GM21381 (cell line): ENCODE measurements around the gene FMN1.

Experiments used
- ATAC-seq: cut with Tn5 transposase; IDR thresholded peaks from one replicate; pipeline ENCODE4 v1.9.1; 2021; ENCODE audit warnings: mild to moderate bottlenecking, moderate library complexity; ENCODE audit not compliant: unreplicated experiment

FMN1 gene

DNA sequence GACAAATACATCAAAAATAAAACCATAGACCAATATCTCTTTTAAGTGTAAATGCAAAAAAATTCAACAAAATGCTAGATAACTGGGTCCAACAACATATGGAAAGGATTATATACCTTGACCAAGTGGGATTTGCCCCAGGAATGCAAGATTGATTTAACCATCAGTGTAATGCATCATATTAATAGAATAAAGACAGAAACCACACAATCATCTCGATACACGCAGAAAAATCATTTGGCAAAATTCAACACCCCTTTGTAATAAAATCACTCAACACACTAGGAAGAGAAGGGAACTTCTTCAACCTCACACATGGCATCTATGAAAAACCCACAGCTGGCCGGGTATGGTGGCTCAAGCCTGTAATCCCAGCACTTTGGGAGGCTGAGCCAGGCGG, 457.2 kb downstream of the FMN1 start:
- ATAC-seq, result no peak

DNA sequence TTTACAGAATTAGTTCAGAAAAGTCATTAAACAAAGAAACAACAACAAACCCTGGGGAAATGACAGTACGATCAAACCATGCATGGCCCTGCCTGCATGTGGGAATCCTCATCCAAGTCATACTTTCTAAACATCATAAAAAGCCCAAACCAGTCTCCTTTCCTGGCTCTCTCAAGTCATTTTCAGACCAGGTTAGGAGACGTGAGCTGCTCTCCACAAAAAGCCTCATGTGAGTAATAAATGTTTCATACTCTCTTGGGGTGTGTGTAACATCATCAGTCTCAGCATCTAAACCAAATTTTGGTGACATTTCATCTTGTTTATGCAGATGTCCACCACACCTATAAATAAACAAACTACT, 457.8 kb downstream of the FMN1 start:
- ATAC-seq, result no peak

DNA sequence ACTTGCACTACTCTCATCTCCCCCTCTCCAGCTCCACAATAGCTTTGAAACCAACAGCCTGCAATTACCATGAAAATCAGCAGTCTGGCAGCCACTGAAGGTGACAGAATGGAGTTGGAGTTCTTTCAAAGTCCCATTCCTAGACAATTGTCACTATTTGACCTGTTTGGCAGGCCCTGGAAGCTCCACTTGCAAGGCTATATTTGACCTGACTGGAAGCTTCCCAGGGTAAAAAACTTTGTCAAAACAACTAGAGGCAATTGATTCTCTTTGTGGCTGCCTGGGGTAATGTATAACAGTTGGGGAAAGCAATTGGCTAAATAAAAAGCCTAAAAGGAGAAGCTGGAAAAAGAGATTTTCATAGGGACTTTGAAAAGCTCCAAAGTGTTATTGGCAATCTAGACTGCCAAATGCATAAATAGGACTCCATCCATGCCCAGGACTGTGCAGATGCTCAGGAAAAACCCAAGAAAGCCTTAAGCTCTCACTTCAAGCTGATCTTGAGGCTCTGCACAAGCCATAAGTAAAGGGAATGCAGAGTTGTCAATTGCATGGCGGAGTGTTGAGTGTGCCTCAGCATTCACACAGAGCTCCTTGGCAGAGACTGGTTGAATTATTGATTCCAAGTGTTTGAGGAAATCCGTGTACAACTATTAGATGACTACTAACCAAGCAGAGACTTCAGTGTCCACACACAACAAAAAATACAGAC, 458.4 kb downstream of the FMN1 start:
- ATAC-seq, result no peak

DNA sequence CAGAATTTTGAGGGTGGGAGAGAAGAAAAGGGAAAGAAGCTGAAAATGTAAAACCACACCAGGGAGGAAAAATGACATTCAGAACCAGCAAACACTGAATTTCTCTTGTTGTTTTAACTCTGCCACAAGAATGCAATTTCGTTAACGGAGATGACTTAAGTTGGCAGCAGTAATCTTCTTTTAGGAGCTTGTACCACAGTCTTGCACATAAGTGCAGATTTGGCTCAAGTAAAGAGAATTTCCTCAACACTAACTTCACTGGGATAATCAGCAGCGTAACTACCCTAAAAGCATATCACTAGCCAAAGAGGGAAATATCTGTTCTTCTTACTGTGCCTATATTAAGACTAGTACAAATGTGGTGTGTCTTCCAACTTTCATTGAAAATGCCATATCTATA, 461.2 kb downstream of the FMN1 start:
- ATAC-seq, result no peak

DNA sequence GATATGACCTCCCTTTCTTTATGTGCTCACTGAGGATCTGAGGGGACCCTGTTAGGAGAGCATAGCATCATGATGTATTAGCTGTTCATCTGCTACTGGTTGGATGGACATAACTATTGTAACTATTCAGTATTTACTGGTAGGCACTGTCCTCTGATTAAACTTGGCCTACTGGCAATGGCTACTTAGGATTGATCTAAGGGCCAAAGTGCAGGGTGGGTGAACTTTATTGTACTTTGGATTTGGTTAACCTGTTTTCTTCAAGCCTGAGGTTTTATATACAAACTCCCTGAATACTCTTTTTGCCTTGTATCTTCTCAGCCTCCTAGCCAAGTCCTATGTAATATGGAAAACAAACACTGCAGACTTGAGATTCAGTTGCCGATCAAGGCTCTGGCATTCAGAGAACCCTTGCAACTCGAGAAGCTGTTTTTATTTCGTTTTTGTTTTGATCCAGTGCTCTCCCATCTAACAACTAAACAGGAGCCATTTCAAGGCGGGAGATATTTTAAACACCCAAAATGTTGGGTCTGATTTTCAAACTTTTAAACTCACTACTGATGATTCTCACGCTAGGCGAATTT, 461.8 kb downstream of the FMN1 start:
- ATAC-seq, result no peak

DNA sequence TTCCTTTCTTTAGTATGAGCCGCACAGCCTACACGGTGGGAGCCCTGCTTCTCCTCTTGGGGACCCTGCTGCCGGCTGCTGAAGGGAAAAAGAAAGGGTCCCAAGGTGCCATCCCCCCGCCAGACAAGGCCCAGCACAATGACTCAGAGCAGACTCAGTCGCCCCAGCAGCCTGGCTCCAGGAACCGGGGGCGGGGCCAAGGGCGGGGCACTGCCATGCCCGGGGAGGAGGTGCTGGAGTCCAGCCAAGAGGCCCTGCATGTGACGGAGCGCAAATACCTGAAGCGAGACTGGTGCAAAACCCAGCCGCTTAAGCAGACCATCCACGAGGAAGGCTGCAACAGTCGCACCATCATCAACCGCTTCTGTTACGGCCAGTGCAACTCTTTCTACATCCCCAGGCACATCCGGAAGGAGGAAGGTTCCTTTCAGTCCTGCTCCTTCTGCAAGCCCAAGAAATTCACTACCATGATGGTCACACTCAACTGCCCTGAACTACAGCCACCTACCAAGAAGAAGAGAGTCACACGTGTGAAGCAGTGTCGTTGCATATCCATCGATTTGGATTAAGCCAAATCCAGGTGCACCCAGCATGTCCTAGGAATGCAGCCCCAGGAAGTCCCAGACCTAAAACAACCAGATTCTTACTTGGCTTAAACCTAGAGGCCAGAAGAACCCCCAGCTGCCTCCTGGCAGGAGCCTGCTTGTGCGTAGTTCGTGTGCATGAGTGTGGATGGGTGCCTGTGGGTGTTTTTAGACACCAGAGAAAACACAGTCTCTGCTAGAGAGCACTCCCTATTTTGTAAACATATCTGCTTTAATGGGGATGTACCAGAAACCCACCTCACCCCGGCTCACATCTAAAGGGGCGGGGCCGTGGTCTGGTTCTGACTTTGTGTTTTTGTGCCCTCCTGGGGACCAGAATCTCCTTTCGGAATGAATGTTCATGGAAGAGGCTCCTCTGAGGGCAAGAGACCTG, 463.5 kb downstream of the FMN1 start:
- no peak for ATAC-seq

DNA sequence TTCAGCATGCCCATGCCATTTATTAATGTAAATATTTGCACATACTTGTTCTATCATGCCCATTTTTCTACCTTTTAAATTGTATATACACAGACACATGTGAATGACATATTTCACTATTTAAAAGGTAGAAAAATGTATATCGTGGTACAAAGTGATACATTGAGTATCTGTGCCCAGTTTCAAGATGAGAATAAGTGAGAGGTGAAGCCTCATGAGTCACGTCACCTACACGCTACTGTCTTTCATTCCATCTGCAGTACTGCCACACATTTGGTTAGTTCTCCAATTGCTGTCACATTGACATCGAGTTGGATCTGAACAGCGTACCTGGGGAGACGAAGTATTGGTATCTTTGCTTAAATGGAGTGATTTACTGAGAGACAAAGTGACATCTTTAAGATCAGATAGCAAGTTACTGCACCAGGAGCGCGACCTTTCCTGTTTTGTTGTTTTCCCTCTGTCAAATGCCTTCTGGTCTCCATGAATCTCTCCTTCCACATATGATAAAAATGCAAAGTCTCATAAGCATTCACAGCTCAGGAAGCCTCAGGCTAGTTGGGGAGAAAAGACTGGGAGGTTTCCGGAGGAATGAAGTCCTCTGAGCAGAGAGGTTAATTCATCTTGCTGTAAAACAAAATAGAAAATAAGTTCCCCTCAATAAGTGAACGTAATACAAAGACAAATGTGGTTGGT, 464.7 kb downstream of the FMN1 start:
- ATAC-seq, result no peak

DNA sequence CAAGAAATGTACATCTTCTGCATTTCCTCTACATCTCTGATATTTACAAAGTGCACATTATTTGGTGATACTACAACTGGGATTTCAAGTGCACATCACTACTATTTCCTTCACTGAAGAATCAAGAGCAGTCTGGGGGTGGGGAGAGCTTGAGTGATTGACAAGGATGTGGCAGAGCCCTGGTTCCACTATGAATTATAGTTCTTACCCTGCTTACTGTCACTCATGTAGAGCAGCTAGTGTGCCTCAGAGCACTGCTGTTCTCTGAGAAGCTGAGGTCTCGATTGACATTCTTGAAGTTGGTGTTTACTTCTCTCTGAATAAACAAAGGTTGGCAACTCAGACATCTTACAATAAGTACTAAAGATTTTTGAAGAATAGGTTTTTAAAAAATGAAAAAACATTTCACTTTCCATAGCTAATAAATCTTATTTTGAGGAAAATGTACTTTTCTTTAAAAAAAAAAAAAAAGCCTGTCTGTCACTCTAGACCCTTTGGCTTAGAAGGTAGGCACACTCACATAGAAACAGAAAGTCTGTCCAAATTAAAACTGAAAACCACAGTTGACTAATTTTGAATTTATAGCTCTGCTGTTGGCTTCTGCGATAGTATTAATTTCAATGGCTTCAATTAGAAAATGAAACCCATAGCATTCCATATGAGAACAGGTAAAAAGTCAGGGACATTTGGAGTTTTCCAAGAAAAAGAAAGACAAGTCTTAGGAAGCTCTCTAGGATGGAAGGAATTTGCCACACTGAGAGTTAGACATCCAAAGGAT, 471.2 kb downstream of the FMN1 start:
- peak; percentile 94 for ATAC-seq

DNA sequence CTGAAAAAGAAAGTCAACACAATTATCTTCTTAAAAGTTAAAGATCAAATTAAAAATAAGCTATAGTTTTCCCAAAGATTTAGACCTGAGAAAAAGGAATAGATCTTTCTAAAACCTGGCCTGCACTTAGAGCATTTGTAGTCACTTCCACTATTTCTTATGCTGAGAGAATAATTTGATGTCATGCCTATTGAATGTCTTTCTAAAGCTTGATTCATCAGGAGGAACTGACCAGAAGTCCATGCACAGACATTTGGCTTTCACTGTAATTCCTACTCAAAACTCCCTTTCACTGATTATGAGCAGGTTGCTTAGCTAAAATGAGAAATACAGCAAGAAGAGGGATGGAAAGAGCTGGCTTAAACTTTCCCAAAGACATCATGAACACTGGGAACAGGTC, 472.4 kb downstream of the FMN1 start:
- ATAC-seq, result no peak

DNA sequence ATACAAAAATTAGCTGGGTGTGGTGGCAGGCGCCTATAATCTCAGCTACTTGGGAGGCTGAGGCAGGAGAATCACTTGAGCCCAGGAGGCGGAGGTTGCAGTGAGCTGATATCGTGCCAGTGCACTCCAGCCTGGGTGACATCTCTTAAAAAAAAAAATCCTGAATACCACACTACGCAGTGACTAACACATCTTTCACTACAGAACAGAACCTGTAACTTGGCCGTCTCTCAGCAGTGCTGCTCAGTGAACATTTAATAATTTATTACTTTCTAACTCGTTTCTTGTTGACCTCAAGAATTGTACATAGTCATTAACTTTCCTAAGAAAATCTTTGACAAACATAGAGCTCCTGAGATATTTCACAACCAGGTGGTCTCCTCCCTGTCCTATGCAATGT, 472.9 kb downstream of the FMN1 start:
- ATAC-seq, result no peak

DNA sequence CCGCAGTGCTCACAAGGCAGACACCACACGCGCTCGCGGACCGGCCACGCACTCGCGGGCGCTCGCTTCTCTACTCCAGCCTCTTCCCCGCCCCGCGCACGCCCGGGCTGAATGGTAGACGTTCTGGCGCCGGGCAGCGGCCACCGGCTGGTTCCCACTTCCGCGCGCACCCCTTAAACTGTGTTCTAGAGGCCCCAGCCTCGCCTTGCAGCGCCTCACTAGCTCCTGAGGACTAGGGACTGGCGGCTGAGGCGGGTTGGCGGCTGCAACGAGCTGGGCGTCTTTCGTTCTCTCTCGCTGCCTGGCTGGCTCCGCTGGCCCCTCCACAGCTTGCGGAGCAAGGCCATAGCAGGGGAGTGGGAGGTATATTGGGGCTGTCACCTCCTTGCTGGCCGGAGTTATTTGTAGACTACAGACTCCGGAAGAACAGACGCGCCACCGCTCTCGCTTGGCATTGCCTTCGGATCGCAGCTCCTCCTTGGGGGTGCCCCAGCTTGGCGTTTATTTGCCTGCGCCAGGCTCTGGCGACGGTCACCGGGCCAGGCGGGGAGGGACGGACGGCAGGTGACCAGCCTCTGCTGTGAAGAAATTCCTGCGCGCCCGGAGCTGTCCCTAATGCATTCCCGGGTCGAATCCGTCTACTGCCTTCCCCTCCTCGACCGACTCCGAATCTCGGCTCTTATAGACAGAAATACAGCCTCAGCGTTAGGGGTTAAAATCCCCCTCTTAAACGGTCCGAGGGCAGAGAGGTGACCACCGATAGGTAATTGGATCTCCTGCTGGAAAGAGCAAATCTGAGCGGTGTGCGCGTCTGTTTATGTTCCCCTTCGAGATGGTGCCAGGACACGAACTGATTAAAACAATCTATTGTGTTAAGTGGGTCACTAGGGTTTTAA, 475.4 kb downstream of the FMN1 start:
- ATAC-seq, result no peak

DNA sequence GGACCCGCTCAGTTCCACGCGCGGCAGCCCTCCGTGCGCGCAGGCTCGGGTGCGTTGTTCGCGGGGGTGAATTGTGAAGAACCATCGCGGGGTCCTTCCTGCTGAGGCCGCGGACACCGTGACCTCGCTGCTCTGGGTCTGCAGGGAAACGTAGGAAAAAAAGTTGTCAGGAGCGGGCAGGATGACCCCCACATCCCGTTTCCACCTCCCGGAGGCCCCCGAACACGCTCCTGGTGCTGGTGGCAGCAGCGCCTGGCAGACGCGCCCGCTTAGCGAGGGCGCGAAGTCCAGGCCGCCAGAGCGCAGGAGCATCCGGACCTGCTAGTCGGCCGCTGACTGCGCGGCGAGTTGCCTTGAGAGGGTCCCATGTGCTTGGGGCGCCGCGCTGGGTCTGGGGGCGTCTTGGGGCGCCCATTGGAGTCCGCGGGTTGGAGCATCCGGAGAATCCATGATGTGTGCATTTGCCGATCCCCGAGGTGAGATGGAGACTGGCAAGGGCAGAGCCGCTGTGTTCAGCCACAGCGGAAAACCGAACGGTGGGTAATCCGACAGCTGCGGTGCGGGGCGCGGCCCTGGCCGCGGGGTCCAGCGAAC, 476.2 kb downstream of the FMN1 start:
- no peak for ATAC-seq

DNA sequence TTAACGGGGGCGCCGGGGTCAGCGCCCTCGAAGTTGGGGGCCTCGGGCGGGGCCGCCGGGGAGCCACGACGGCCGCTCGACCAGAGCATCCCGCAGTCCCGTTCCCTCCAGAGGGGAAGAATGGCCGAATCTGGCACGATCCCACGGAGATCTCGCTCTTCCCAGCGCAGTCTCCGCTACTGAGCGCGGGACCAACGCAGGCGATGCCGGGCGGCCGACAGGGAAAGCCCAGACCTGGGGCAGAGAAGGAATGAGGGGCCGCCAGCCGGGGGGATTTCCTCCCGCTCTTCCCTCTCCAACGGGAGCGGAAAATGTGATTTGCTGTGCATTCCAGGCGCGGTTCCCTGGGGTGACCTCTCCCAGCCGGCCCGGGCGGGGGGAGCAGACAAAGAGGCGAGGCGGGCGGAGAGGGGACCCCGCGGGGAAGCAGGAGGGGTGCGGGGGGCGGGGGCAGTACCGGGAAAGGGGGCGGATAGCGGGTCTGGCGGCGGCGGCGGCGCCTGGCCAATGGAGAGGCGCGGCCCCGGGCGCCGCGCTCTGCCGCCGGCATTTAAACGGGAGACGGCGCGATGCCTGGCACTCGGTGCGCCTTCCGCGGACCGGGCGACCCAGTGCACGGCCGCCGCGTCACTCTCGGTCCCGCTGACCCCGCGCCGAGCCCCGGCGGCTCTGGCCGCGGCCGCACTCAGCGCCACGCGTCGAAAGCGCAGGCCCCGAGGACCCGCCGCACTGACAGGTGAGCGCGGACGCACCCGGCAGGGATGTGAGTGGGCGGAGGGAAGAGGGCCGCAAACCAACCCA, 476.9 kb downstream of the FMN1 start, which contains the start of gene GREM1:
TSS of gene GREM1 (plus strand) at position 579 of the 801 bp plus-strand sequence. CDS start 12,687 bp downstream, outside the sequence.
- ATAC-seq, result no peak

DNA sequence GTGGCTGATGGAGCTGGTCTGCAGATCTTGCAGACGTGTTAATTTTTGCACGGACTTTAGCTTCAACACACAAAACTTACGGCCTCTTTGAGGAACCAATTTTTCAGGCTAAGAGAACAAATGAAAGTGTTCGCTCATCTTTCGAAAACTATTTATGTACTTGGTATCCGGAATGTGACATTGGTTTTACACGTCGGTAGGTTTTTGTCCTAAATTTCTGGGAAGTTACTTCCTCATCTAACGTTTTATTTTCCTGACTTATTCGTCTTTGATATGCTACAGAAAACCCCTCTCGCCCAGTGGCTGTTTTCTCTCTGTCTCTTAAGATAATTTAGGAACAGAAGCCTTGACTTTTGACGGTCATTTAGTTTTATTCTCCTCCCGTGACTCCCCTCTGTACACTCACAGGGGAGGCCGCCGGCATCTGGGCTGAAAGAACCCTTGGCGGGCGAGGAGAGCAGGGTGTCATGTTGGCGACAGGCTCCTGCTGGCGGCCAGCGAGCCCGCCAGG, 477.5 kb downstream of the FMN1 start:
- ATAC-seq, result no peak

DNA sequence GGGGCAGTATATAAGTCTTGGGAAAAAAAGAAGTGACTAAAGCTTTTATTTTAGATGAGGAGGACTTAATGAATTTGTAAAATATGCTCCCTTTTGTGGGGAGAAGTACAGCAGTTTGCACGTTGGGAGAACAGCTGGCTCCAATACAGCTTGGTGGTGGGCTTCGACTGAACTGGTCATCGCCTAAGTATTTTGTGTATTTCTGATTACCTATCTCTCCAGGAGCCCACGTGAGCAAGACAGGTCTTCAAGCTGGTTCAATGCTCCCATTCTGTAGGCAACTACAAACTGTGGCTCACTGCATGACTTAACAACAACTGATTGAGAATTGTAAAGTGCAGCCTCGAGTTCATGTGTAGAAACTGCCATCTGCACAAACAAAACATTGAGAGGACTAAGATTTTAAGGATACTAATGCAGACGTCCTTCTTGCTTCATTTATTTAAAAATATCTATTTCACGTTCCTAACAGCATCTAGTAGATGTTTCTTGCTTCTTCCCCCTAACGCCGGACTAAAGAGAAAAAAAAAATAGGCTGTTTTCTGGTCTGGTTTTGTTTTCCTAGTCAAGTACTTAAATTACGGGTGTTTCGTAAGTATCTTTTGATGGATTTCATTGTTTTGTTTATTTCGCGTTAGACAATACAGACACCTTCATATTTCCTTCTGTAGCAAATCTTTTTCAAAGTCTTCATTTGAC, 478.1 kb downstream of the FMN1 start:
- ATAC-seq, result no peak
